ENCODE data around the gene ZDHHC24.
"Not testable (repeated sequence)": the region's sequence is repeated elsewhere in the genome, so short reads cannot be mapped to it uniquely, and the experiment has no call there.

ZDHHC24 gene

DNA sequence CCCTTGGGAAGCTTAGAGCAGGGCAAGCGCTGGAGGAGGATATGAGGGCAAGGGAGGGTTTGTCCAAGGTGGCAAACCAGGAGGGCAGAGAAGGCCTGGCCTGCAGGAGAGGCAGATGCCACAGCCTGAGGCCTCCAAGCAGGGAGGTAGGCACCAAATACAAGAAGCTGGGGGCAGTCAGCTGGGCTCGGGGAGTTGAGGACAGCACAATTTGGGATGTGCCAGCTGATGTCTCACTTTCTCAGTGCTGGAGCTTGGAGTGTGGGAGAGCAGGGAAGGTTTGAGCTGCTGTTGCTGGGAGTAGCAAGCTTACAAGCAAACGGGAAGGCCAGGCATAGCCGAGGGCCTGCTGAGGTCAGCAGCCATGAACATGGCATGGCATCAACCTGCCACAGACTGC is 4.0 kb downstream of the ZDHHC24 start:
- Histone ChIP-seq H3K79me1 (ENCODE audit: low read length) (no peaks in the 10 kb centered on the region), H3K4me1 (ENCODE audit: control insufficient read depth, low read depth, low read length) (no peaks in the 10 kb centered on the region), H3K4me3 (ENCODE audit: low read length) (no peak overlapping the region), H3K4me2 (ENCODE audit: low read length) (no peak overlapping the region), H3K27ac (ENCODE audit: low read depth, low read length) (no peak overlapping the region), H3K23ac (ENCODE audit: low read length) (no peak overlapping the region), H3K56ac (ENCODE audit: low read length) (no peak overlapping the region), H2BK120ac (ENCODE audit: low read depth, low read length) (no peak overlapping the region), H3K36me3 (ENCODE audit: control insufficient read depth, insufficient read depth, low read length) (no peaks in the 10 kb centered on the region), H2AK5ac (ENCODE audit: low read length) (no peak overlapping the region), H3K18ac (ENCODE audit: low read length) (no peak overlapping the region), H3K79me2 (ENCODE audit: control insufficient read depth, insufficient read depth, low read length) (no peaks in the 10 kb centered on the region), H2BK5ac (ENCODE audit: low read length) (no peak overlapping the region), H4K8ac (ENCODE audit: low read depth, low read length) (no peak overlapping the region), H2BK15ac (replicated peaks; ENCODE audit: low read depth) (no peak overlapping the region), H3K4ac (ENCODE audit: low read depth, low read length) (no peak overlapping the region), H3K9ac (ENCODE audit: low read length) (no peak overlapping the region), H4K5ac (ENCODE audit: low read length) (no peak overlapping the region), H3K27me3 (ENCODE audit: insufficient read depth, low read length, poor library complexity) (no peaks in the 10 kb centered on the region)
- DNase-seq, result no peak
- no CpG with 5 or more reads among the region's 4 CpGs for WGBS (ENCODE audit: extremely low coverage, insufficient coverage, low lambda C conversion rate)

- not testable (repeated sequence) for H3K4ac ChIP-seq (ENCODE audit: low read depth, low read length); H3K9ac ChIP-seq (ENCODE audit: low read length); H2BK120ac ChIP-seq (ENCODE audit: low read depth, low read length); DNase-seq; H4K8ac ChIP-seq (ENCODE audit: low read depth, low read length); H2BK15ac ChIP-seq (replicated peaks; ENCODE audit: low read depth); H3K4me2 ChIP-seq (ENCODE audit: low read length); H3K4me1 ChIP-seq (ENCODE audit: control insufficient read depth, low read depth, low read length); H3K27me3 ChIP-seq (ENCODE audit: insufficient read depth, low read length, poor library complexity); H3K79me2 ChIP-seq (ENCODE audit: control insufficient read depth, insufficient read depth, low read length); H3K27ac ChIP-seq (ENCODE audit: low read depth, low read length); H2AK5ac ChIP-seq (ENCODE audit: low read length); H3K4me3 ChIP-seq (ENCODE audit: low read length); H3K36me3 ChIP-seq (ENCODE audit: control insufficient read depth, insufficient read depth, low read length); H3K23ac ChIP-seq (ENCODE audit: low read length); H4K5ac ChIP-seq (ENCODE audit: low read length); H3K79me1 ChIP-seq (ENCODE audit: low read length); H2BK5ac ChIP-seq (ENCODE audit: low read length); H3K18ac ChIP-seq (ENCODE audit: low read length); H3K56ac ChIP-seq (ENCODE audit: low read length)
- no CpG with 5 or more reads among the region's 8 CpGs for WGBS (ENCODE audit: extremely low coverage, insufficient coverage, low lambda C conversion rate)
These were observed 5.2 kb downstream of the ZDHHC24 start for GRCh38 chr11:66540598-66540997.

- H3K27me3 ChIP-seq (ENCODE audit: insufficient read depth, low read length, poor library complexity), result no peaks in the 10 kb centered on the region
- no peak overlapping the region for H3K56ac ChIP-seq (ENCODE audit: low read length)
- H4K8ac ChIP-seq (ENCODE audit: low read depth, low read length), result no peak overlapping the region
- H2BK15ac ChIP-seq (replicated peaks; ENCODE audit: low read depth), result no peak overlapping the region
- H4K5ac ChIP-seq (ENCODE audit: low read length), result no peak overlapping the region
- H3K79me2 ChIP-seq (ENCODE audit: control insufficient read depth, insufficient read depth, low read length), result no peaks in the 10 kb centered on the region
- no peak overlapping the region for H3K9ac ChIP-seq (ENCODE audit: low read length)
- no peak overlapping the region for H3K4me3 ChIP-seq (ENCODE audit: low read length)
- no peak overlapping the region for H2AK5ac ChIP-seq (ENCODE audit: low read length)
- H2BK120ac ChIP-seq (ENCODE audit: low read depth, low read length), result no peak overlapping the region
- H3K79me1 ChIP-seq (ENCODE audit: low read length), result no peaks in the 10 kb centered on the region
- H3K18ac ChIP-seq (ENCODE audit: low read length), result no peak overlapping the region
- no peak overlapping the region for H3K27ac ChIP-seq (ENCODE audit: low read depth, low read length)
- H3K36me3 ChIP-seq (ENCODE audit: control insufficient read depth, insufficient read depth, low read length), result no peaks in the 10 kb centered on the region
- WGBS (ENCODE audit: extremely low coverage, insufficient coverage, low lambda C conversion rate), result no CpG with 5 or more reads among the region's 10 CpGs
- H3K4ac ChIP-seq (ENCODE audit: low read depth, low read length), result no peak overlapping the region
- H3K4me2 ChIP-seq (ENCODE audit: low read length), result no peak overlapping the region
- no peak for DNase-seq
- H3K4me1 ChIP-seq (ENCODE audit: control insufficient read depth, low read depth, low read length), result no peaks in the 10 kb centered on the region
- H2BK5ac ChIP-seq (ENCODE audit: low read length), result no peak overlapping the region
- H3K23ac ChIP-seq (ENCODE audit: low read length), result no peak overlapping the region
These were observed 6.0 kb downstream of the ZDHHC24 start for GRCh38 chr11:66539870-66540213.

DNA sequence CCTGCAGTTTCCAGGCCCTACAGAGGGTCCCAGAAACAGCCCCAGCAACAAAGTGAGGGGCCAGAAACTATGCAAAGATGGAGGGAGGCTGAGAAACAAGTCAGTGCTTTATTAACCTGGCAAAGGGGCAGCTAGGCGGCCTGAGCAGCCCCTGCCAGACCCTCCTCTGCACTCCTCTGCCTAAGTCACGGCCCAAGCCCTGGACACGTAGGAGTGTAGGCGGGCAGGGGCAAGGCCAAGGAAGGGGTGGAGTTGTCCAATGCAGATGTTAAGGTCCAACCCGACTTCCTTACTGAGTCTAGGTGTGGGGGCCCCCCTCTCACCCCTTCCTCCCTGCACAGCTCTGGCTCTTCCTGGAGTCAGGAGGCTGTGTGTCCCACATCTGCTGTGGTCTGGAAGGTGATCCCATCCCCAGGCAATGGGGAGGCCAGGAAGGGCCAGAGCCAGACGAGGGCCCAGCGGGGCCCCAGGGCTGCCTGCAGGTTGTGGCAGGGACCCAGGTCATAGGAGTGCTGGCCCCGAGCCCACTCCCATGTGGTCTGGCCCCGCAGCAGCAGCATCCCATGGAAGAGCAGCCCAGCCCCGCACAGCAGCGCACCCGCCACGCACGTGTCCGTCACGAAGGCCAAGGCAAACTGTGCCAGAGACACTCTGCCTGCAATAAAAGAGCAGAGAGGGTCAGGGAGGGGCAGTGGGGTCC is 6.5 kb downstream of the ZDHHC24 start:
- Histone ChIP-seq H3K79me1 (ENCODE audit: low read length) (no peaks in the 10 kb centered on the region), H3K4me3 (ENCODE audit: low read length) (no peak overlapping the region), H4K5ac (ENCODE audit: low read length) (no peak overlapping the region), H3K36me3 (ENCODE audit: control insufficient read depth, insufficient read depth, low read length) (no peaks in the 10 kb centered on the region), H3K27ac (ENCODE audit: low read depth, low read length) (no peak overlapping the region), H4K8ac (ENCODE audit: low read depth, low read length) (no peak overlapping the region), H3K18ac (ENCODE audit: low read length) (no peak overlapping the region), H2AK5ac (ENCODE audit: low read length) (no peak overlapping the region), H3K56ac (ENCODE audit: low read length) (no peak overlapping the region), H3K4me2 (ENCODE audit: low read length) (no peak overlapping the region), H2BK120ac (ENCODE audit: low read depth, low read length) (no peak overlapping the region), H3K27me3 (ENCODE audit: insufficient read depth, low read length, poor library complexity) (no peaks in the 10 kb centered on the region), H3K4me1 (ENCODE audit: control insufficient read depth, low read depth, low read length) (no peaks in the 10 kb centered on the region), H2BK15ac (replicated peaks; ENCODE audit: low read depth) (no peak overlapping the region), H3K79me2 (ENCODE audit: control insufficient read depth, insufficient read depth, low read length) (no peaks in the 10 kb centered on the region), H3K4ac (ENCODE audit: low read depth, low read length) (no peak overlapping the region), H2BK5ac (ENCODE audit: low read length) (no peak overlapping the region), H3K9ac (ENCODE audit: low read length) (no peak overlapping the region), H3K23ac (ENCODE audit: low read length) (no peak overlapping the region)
- no CpG with 5 or more reads among the region's 16 CpGs for WGBS (ENCODE audit: extremely low coverage, insufficient coverage, low lambda C conversion rate)
- no peak for DNase-seq

- Histone ChIP-seq H3K4me3 (ENCODE audit: low read length) (no peak overlapping the region), H3K27ac (ENCODE audit: low read depth, low read length) (no peak overlapping the region), H3K36me3 (ENCODE audit: control insufficient read depth, insufficient read depth, low read length) (no peaks in the 10 kb centered on the region), H3K27me3 (ENCODE audit: insufficient read depth, low read length, poor library complexity) (no peaks in the 10 kb centered on the region), H3K18ac (ENCODE audit: low read length) (no peak overlapping the region), H3K23ac (ENCODE audit: low read length) (no peak overlapping the region), H3K9ac (ENCODE audit: low read length) (no peak overlapping the region), H2AK5ac (ENCODE audit: low read length) (no peak overlapping the region), H2BK15ac (replicated peaks; ENCODE audit: low read depth) (no peak overlapping the region), H4K5ac (ENCODE audit: low read length) (no peak overlapping the region), H3K4ac (ENCODE audit: low read depth, low read length) (no peak overlapping the region), H4K8ac (ENCODE audit: low read depth, low read length) (no peak overlapping the region), H2BK5ac (ENCODE audit: low read length) (no peak overlapping the region), H3K79me2 (ENCODE audit: control insufficient read depth, insufficient read depth, low read length) (no peaks in the 10 kb centered on the region), H3K56ac (ENCODE audit: low read length) (no peak overlapping the region), H3K4me1 (ENCODE audit: control insufficient read depth, low read depth, low read length) (no peaks in the 10 kb centered on the region), H3K79me1 (ENCODE audit: low read length) (no peaks in the 10 kb centered on the region), H2BK120ac (ENCODE audit: low read depth, low read length) (no peak overlapping the region), H3K4me2 (ENCODE audit: low read length) (no peak overlapping the region)
- no CpG with 5 or more reads among the region's 6 CpGs for whole genome bisulfite sequencing (ENCODE audit: extremely low coverage, insufficient coverage, low lambda C conversion rate)
- no peak for DNase-seq
These were observed 13.1 kb downstream of the ZDHHC24 start for GRCh38 chr11:66532784-66533183.

- Histone ChIP-seq H3K27ac (ENCODE audit: low read depth, low read length) (no peak overlapping the region), H2AK5ac (ENCODE audit: low read length) (no peak overlapping the region), H2BK5ac (ENCODE audit: low read length) (no peak overlapping the region), H3K79me2 (ENCODE audit: control insufficient read depth, insufficient read depth, low read length) (no peaks in the 10 kb centered on the region), H3K79me1 (ENCODE audit: low read length) (no peaks in the 10 kb centered on the region), H3K9ac (ENCODE audit: low read length) (no peak overlapping the region), H4K8ac (ENCODE audit: low read depth, low read length) (no peak overlapping the region), H3K4me3 (ENCODE audit: low read length) (no peak overlapping the region), H3K4ac (ENCODE audit: low read depth, low read length) (no peak overlapping the region), H4K5ac (ENCODE audit: low read length) (no peak overlapping the region), H3K4me1 (ENCODE audit: control insufficient read depth, low read depth, low read length) (no peaks in the 10 kb centered on the region), H3K4me2 (ENCODE audit: low read length) (no peak overlapping the region), H3K56ac (ENCODE audit: low read length) (no peak overlapping the region), H3K23ac (ENCODE audit: low read length) (no peak overlapping the region), H2BK15ac (replicated peaks; ENCODE audit: low read depth) (no peak overlapping the region), H2BK120ac (ENCODE audit: low read depth, low read length) (no peak overlapping the region), H3K27me3 (ENCODE audit: insufficient read depth, low read length, poor library complexity) (no peaks in the 10 kb centered on the region), H3K18ac (ENCODE audit: low read length) (no peak overlapping the region), H3K36me3 (ENCODE audit: control insufficient read depth, insufficient read depth, low read length) (no peaks in the 10 kb centered on the region)
- no peak for DNase-seq
- WGBS (ENCODE audit: extremely low coverage, insufficient coverage, low lambda C conversion rate), result no CpG with 5 or more reads among the region's 11 CpGs
These were observed 14.0 kb downstream of the ZDHHC24 start for GRCh38 chr11:66531841-66532240.
